Subcutaneous abdominal adipose tissue (tissue), 5 donors: ENCODE data around the gene TRMT61A.
"Not testable (repeated sequence)": the region's sequence is repeated elsewhere in the genome, so short reads cannot be mapped to it uniquely, and the experiment has no call there.

Source experiments
- H3K27ac ChIP-seq: one replicate; pipeline ENCODE4 v1.7.0; 2013; ENCODE audit warnings: low read depth, mild to moderate bottlenecking, inconsistent platforms, low read length, moderate library complexity
- H3K27me3 ChIP-seq, 5 donors: one replicate each; pipeline ENCODE4 v1.7.0; 2013; ENCODE audit warnings: low read length in 5 of 5, inconsistent platforms in 1 of 5; ENCODE audit not compliant: control insufficient read depth in 5 of 5, insufficient read depth in 4 of 5
- H3K36me3 ChIP-seq, 5 donors: one replicate each; pipeline ENCODE4 v1.7.0; 2013; ENCODE audit warnings: low read length in 5 of 5; ENCODE audit not compliant: control insufficient read depth in 5 of 5, insufficient read depth in 5 of 5
- H3K4me1 ChIP-seq, 5 donors: one replicate each; pipeline ENCODE4 v1.7.0; 2013; ENCODE audit warnings: low read length in 5 of 5, mild to moderate bottlenecking in 3 of 5, moderate library complexity in 1 of 5; ENCODE audit not compliant: control insufficient read depth in 5 of 5, insufficient read depth in 5 of 5
- H3K4me3 ChIP-seq, 5 donors: one replicate each; pipeline ENCODE4 v1.7.0; 2013; ENCODE audit warnings: low read length in 5 of 5, low read depth in 1 of 5
- H3K9ac ChIP-seq, 5 donors: one replicate each; pipeline ENCODE4 v1.7.0; 2013; ENCODE audit warnings: low read length in 5 of 5, mild to moderate bottlenecking in 4 of 5, moderate library complexity in 3 of 5
- H3K9me3 ChIP-seq, 5 donors: one replicate each; pipeline ENCODE4 v1.7.0; 2013; ENCODE audit warnings: low read length in 5 of 5; ENCODE audit not compliant: control insufficient read depth in 5 of 5
- donor health status: healthy.
- donor health status: healthy.
- donor health status: healthy.
- donor health status: healthy.
- donor health status: healthy.

The TRMT61A gene

GRCh38 chr14:103522649-103523574, 6.1 kb upstream of the TRMT61A start, which contains the start of gene CKB:
Gene CKB (minus strand): TSS chr14:103522830. CDS start chr14:103522493, 337 bp downstream.
- no peak within 1 kb of the TSS for H3K27ac ChIP-seq

GRCh38 chr14:103523575-103523954, 5.4 kb upstream of the TRMT61A start:
- Histone ChIP-seq H3K36me3 (peaks cover 0 to 5% (median 0%) of the 10 kb centered on the region in 5 donors), H3K4me3 (no peak overlapping the region), H3K4me1 (peaks cover 5 to 74% (median 59%) of the 10 kb centered on the region in 5 donors), H3K27me3 (no peaks in the 10 kb centered on the region), H3K9ac (no peak overlapping the region), H3K27ac (no peak overlapping the region), H3K9me3 (no peaks in the 10 kb centered on the region)

More at GRCh38 chr14:103522649-103523574, 6.1 kb upstream of the TRMT61A start, which contains the start of gene CKB:
- Histone ChIP-seq H3K27me3 (no peaks in the 10 kb centered on the region), H3K4me3 (peak within 1 kb of the TSS in 4 of 5 donors; percentile 63 to 73 (median 66)), H3K9ac (peak within 1 kb of the TSS in 1 of 5 donors; percentile 52), H3K36me3 (peaks cover 0 to 5% (median 0%) of the 10 kb centered on the region in 5 donors), H3K9me3 (no peaks in the 10 kb centered on the region), H3K4me1 (peaks cover 1 to 74% (median 59%) of the 10 kb centered on the region in 5 donors)

GRCh38 chr14:103524002-103524935, 4.7 kb upstream of the TRMT61A start:
- Histone ChIP-seq H3K27me3 (no peaks in the 10 kb centered on the region), H3K36me3 (peaks cover 0 to 5% (median 0%) of the 10 kb centered on the region in 5 donors), H3K4me3 (no peak overlapping the region)

GRCh38 chr14:103525430-103526246, 3.4 kb upstream of the TRMT61A start:
- peaks cover 8 to 72% (median 55%) of the 10 kb centered on the region in 5 donors for H3K4me1 ChIP-seq
- not testable (repeated sequence) for H3K9ac ChIP-seq, H3K4me3 ChIP-seq, H3K36me3 ChIP-seq, H3K27me3 ChIP-seq, H3K27ac ChIP-seq, H3K9me3 ChIP-seq

More at GRCh38 chr14:103524002-103524935, 4.7 kb upstream of the TRMT61A start:
- no peak overlapping the region for H3K9ac ChIP-seq
- H3K9me3 ChIP-seq: no peaks in the 10 kb centered on the region
- H3K4me1 ChIP-seq: peaks cover 5 to 72% (median 55%) of the 10 kb centered on the region in 5 donors
- no peak overlapping the region for H3K27ac ChIP-seq

GRCh38 chr14:103526247-103526913, 2.6 kb upstream of the TRMT61A start:
- H3K27ac ChIP-seq: no peak overlapping the region
- no peak overlapping the region for H3K9ac ChIP-seq
- H3K4me1 ChIP-seq: peaks cover 8 to 73% (median 57%) of the 10 kb centered on the region in 5 donors
- no peak overlapping the region for H3K4me3 ChIP-seq
- no peaks in the 10 kb centered on the region for H3K9me3 ChIP-seq
- no peaks in the 10 kb centered on the region for H3K27me3 ChIP-seq
- H3K36me3 ChIP-seq: peaks cover 0 to 2% (median 0%) of the 10 kb centered on the region in 5 donors

- Histone ChIP-seq H3K4me3 (no peak overlapping the region), H3K27me3 (no peaks in the 10 kb centered on the region), H3K9ac (no peak overlapping the region), H3K27ac (peak overlapping the region; percentile 9), H3K9me3 (no peaks in the 10 kb centered on the region), H3K4me1 (peaks cover 8 to 70% (median 56%) of the 10 kb centered on the region in 5 donors), H3K36me3 (peaks cover 0 to 2% (median 0%) of the 10 kb centered on the region in 5 donors)
Observed at GRCh38 chr14:103526914-103527248, 2.1 kb upstream of the TRMT61A start.

- no peaks in the 10 kb centered on the region for H3K9me3 ChIP-seq
- peak overlapping the region; percentile 92 for H3K27ac ChIP-seq
- peak overlapping the region in 1 of 5 donors; percentile 56 for H3K9ac ChIP-seq
- H3K4me3 ChIP-seq: peak overlapping the region in 3 of 5 donors; percentile 63 to 95 (median 85)
- H3K27me3 ChIP-seq: no peaks in the 10 kb centered on the region
- peaks cover 0 to 7% (median 5%) of the 10 kb centered on the region in 5 donors for H3K36me3 ChIP-seq
- peaks cover 8 to 66% (median 52%) of the 10 kb centered on the region in 5 donors for H3K4me1 ChIP-seq
Observed at GRCh38 chr14:103527408-103528145, 1.4 kb upstream of the TRMT61A start.

- peak overlapping the region; percentile 52 to 95 (median 66) for H3K4me3 ChIP-seq
- H3K9ac ChIP-seq: peak overlapping the region in 4 of 5 donors; percentile 49 to 74 (median 67)
- H3K9me3 ChIP-seq: no peaks in the 10 kb centered on the region
- H3K36me3 ChIP-seq: peaks cover 0 to 12% (median 9%) of the 10 kb centered on the region in 5 donors
- no peaks in the 10 kb centered on the region for H3K27me3 ChIP-seq
- H3K27ac ChIP-seq: peak overlapping the region; percentile 92
- H3K4me1 ChIP-seq: peaks cover 8 to 61% (median 47%) of the 10 kb centered on the region in 5 donors
Observed at GRCh38 chr14:103528146-103528586, 830 bp upstream of the TRMT61A start.
